Sigmoid colon (tissue), 7 donors: ENCODE results near the gene TIMM13. TPM values are rescaled to one million over a fixed set of nuclear protein-coding genes. Genes with fewer than 3 reads are reported as not detected.
"Not testable (repeated sequence)": the region's sequence is repeated elsewhere in the genome, so short reads cannot be mapped to it uniquely, and the experiment has no call there.

Experiments
- DNase-seq: peaks from one replicate; pipeline ENCODE4 v3.0.0-alpha.2; 2019
- H3K27ac ChIP-seq, 4 donors: fragments of 200-600 bp; sonication (generic); one replicate each; pipeline ENCODE4 v1.5.1; 2016 to 2019; ENCODE audit warnings: mild to moderate bottlenecking in 1 of 4
- H3K27me3 ChIP-seq, 3 donors: fragments of 200-600 bp; sonication (generic); one replicate each; pipeline ENCODE4 v1.5.1; 2019; ENCODE audit warnings: mild to moderate bottlenecking in 1 of 3
- H3K36me3 ChIP-seq, 4 donors: fragments of 200-600 bp; sonication (generic); one replicate each; pipeline ENCODE4 v1.5.1; 2016 to 2019
- H3K4me1 ChIP-seq, 4 donors: fragments of 200-600 bp; sonication (generic); one replicate each; pipeline ENCODE4 v1.5.1; 2017 to 2019
- H3K4me3 ChIP-seq, 4 donors: fragments of 200-600 bp; sonication (generic); one replicate each; pipeline ENCODE4 v1.5.1; 2017 to 2019; ENCODE audit warnings: mild to moderate bottlenecking in 2 of 4, moderate library complexity in 1 of 4
- H3K9me3 ChIP-seq, 4 donors: fragments of 200-600 bp in 3 of 4; sonication (generic) in 3 of 4; one replicate each; pipeline versions ENCODE4 v1.5.1 to v1.6.1; 2013 to 2019
- EP300 ChIP-seq, 4 donors: sonication (generic); formaldehyde crosslinking; IDR thresholded peaks; one replicate each; pipeline ENCODE4 v1.6.1; 2017; ENCODE audit warnings: antibody characterized with exemption in 4 of 4
- POLR2A ChIP-seq, 2 donors: fragments of 450-650 bp; IDR thresholded peaks; one replicate each; pipeline ENCODE4 v1.6.1; 2016; ENCODE audit warnings: antibody characterized with exemption in 2 of 2, mild to moderate bottlenecking in 2 of 2, moderate library complexity in 2 of 2
- POLR2AphosphoS5 ChIP-seq, 4 donors: sonication (generic); formaldehyde crosslinking; IDR thresholded peaks; one replicate each; pipeline ENCODE4 v1.6.1; 2017; ENCODE audit warnings: antibody characterized with exemption in 4 of 4
- WGBS, 2 donors: extraction: QIAGEN DNeasy Blood & Tissue Kit; methylation state at CpG; one replicate each; pipeline ENCODE4 v1.1.7; 2013; 5-methylcytosine and 5-hydroxymethylcytosine counted together
- intact Hi-C: fragments of 100-400 bp; cut with DNase I; formaldehyde crosslinking; loops from one replicate; pipeline ENCODE4 v1.15.1; 2023
- polyA plus RNA-seq, 3 donors: library from polyadenylated mRNA; stranded (reverse); fragments of 200-250 nt; gene quantifications; one replicate each; pipeline ENCODE4 v1.2.3, GENCODE V29; 2013
- total RNA-seq, 4 donors: library from RNA; depleted of rRNA; stranded (reverse); fragments of >200 nt; gene quantifications; one replicate each; pipeline ENCODE4 v1.1.0, GENCODE V29; 2016
- TF ChIP-seq, protein P1 (sequence below), 4 experiments: fragments of 450-650 bp in 3 of 4; fragments of 200-600 bp in 1 of 4; IDR thresholded peaks; one replicate each; pipeline ENCODE4 v1.5.1; 2016 to 2019; ENCODE audit warnings: antibody characterized with exemption in 4 of 4, mild to moderate bottlenecking in 3 of 4, moderate library complexity in 2 of 4
- donor health status: healthy with polysubstance abuse.
- donor health status: Bipolar disorder and iron deficiency.
- donor health status: healthy.

Gene TIMM13
- total and polyA plus RNA-seq, 7 donors: 23.6 to 135 (median 29.3) TPM

DNA sequence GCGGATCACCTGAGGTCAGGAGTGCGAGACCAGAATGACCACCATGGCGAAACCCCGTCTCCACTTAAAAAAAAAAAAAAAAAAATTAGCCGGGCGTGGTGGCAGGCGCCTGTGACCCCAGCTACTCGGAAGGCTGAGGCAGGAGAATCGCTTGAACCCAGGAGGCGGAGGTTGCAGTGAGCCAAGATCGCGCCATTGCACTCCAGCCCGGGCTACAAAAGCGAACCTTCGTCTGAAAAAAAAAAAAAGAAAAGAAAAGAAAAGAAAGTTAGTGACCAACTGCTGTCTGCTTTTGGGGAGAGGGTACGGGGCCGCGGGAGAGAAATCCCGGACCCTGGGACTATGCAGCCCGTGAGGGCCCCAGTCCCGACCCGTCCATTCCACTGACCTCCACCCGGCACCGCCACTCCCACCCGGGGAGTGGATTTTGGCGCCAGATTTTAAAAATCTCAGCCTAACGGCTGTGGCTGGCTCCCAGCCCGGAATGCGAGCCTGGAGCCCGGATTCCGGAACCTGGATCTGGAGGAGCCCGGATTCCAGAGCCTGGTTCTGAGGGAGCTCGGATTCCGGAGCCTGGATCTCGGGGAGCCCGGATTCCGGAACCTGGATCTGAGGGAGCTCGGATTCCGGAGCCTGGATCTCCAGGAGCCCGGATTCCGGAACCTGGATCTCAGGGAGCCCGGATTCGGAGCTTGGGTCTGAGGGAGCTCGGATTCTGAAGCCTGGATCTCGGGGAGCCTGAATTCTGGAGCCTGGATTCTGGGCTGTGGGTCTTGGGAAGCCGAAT is 35.4 kb upstream of the TIMM13 start:
- H3K4me3 ChIP-seq: peak overlapping the region; percentile 18 to 64 (median 54)
- intact Hi-C loops: no loop called here
- peak; percentile 27 to 74 (median 54) for TF ChIP-seq POLR2AphosphoS5 (IDR thresholded peaks at IDR 0.05)
- TF ChIP-seq, protein P1, sequence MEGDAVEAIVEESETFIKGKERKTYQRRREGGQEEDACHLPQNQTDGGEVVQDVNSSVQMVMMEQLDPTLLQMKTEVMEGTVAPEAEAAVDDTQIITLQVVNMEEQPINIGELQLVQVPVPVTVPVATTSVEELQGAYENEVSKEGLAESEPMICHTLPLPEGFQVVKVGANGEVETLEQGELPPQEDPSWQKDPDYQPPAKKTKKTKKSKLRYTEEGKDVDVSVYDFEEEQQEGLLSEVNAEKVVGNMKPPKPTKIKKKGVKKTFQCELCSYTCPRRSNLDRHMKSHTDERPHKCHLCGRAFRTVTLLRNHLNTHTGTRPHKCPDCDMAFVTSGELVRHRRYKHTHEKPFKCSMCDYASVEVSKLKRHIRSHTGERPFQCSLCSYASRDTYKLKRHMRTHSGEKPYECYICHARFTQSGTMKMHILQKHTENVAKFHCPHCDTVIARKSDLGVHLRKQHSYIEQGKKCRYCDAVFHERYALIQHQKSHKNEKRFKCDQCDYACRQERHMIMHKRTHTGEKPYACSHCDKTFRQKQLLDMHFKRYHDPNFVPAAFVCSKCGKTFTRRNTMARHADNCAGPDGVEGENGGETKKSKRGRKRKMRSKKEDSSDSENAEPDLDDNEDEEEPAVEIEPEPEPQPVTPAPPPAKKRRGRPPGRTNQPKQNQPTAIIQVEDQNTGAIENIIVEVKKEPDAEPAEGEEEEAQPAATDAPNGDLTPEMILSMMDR (IDR thresholded peaks at IDR 0.05): no peak
- peak in 1 of 4 donors; percentile 1 for TF ChIP-seq EP300 (IDR thresholded peaks at IDR 0.05)
- TF ChIP-seq POLR2A (IDR thresholded peaks at IDR 0.05): no peak
- H3K27ac ChIP-seq: peak overlapping the region; percentile 48 to 73 (median 68)
- no peaks in the 10 kb centered on the region for H3K27me3 ChIP-seq
- peak; percentile 95 for DNase-seq
- H3K36me3 ChIP-seq: no peaks in the 10 kb centered on the region
- WGBS, 2 donors: 12 to 36% methylated on average over 46 of the region's 46 CpGs
- H3K9me3 ChIP-seq: no peaks in the 10 kb centered on the region
- peaks cover 4 to 16% (median 15%) of the 10 kb centered on the region in 4 donors for H3K4me1 ChIP-seq

DNA sequence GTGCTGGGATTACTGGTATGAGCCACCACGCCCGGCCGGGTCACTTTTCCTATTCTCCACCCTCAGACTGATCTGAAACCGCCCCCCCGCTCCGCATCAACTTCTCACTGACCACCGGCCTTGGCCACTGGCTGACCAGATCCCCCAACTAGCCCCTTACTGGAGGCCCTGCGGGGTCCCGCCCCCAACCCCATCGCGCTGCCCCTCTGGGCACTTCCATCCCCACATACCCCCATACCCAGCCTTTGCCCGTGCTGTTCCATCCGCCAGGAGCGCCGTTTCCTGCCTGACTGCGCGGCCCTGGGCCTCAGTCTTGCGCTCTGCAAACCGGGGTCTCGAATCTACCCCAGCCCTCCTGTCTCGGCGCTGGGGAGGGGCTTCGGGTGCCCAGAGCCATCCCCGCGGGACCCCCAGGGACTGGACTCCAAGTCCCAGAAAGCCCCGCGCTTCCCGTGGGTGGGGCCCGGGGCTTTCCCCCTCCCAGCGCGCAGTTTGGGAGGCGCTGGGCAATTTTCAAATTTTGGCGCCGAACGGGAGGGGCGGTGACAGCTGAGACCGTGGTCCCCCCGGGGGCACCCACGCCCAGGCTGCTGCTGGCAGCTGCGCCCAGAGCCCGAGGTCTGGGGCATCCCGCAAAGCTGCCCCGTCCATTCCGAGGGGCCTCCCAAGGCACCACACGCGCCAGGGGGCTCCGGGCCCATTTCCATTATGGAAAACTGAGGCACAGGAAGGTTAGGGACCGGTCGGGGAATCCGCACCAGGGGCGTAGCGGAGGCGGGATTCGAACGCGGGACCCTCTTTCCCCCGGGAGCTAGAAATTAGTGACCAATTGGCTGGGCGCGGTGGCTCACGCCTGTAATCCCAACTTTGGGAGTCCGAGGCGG is 34.6 kb upstream of the TIMM13 start:
- 2 to 3% methylated on average over 62 of the region's 62 CpGs for WGBS, 2 donors
- intact Hi-C loops: no loop called here
- no peak for DNase-seq
- H3K9me3 ChIP-seq: no peaks in the 10 kb centered on the region
- H3K27ac ChIP-seq: peak overlapping the region in 3 of 4 donors; percentile 65 to 73 (median 70)
- H3K27me3 ChIP-seq: no peaks in the 10 kb centered on the region
- H3K4me1 ChIP-seq: peaks cover 4 to 22% (median 17%) of the 10 kb centered on the region in 4 donors
- TF ChIP-seq, protein P1 (IDR thresholded peaks at IDR 0.05): peak in 1 of 4 experiments; percentile 16
- TF ChIP-seq EP300 (IDR thresholded peaks at IDR 0.05): no peak
- H3K36me3 ChIP-seq: no peaks in the 10 kb centered on the region
- peak overlapping the region; percentile 39 to 64 (median 54) for H3K4me3 ChIP-seq

GRCh38 chr19:2460245-2460644 is 32.9 kb upstream of the TIMM13 start:
- Histone ChIP-seq H3K27ac (no peak overlapping the region), H3K4me3 (no peak overlapping the region), H3K9me3 (no peaks in the 10 kb centered on the region), H3K27me3 (no peaks in the 10 kb centered on the region), H3K4me1 (peaks cover 4 to 35% (median 28%) of the 10 kb centered on the region in 4 donors), H3K36me3 (no peaks in the 10 kb centered on the region)
- intact Hi-C loops: no loop called here
- DNase-seq: no peak
- TF ChIP-seq EP300 (IDR thresholded peaks at IDR 0.05) (no peak), POLR2A (IDR thresholded peaks at IDR 0.05) (no peak)
- TF ChIP-seq, protein P1 (IDR thresholded peaks at IDR 0.05): no peak
- 99% methylated on average over 1 of the region's 1 CpG for WGBS, 2 donors

DNA sequence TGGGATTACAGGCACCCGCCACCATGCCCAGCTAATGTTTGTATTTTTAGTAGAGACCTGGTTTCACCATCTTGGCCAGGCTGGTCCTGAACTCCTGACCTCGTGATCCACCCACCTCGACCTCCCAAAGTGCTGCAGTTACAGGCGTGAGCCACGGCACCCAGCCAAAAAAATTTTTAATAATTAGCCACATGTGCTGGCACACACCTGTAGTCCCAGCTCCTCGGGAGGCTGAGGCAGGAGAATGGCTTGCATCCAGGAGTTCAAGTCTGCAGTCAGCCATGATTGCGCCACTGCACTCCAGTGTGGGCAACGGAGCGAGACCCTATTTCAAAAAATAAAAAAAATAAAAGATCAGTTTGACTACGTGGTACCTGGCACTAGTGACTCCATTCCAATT is 31.4 kb upstream of the TIMM13 start:
- WGBS, 2 donors: 66 to 92% methylated on average over 10 of the region's 10 CpGs
- H3K4me3 ChIP-seq, DNase-seq, H3K27me3 ChIP-seq, H3K27ac ChIP-seq, H3K36me3 ChIP-seq, H3K9me3 ChIP-seq: not testable (repeated sequence)
- intact Hi-C loops: loop anchor here (10.0 kb wide), 1 partner anchor 246 kb away; the partner anchor contains the start of gene GNG7
- peaks cover 4 to 37% (median 30%) of the 10 kb centered on the region in 4 donors for H3K4me1 ChIP-seq

- TF ChIP-seq POLR2A (IDR thresholded peaks at IDR 0.05) (no peak), EP300 (IDR thresholded peaks at IDR 0.05) (no peak), POLR2AphosphoS5 (IDR thresholded peaks at IDR 0.05) (no peak)
- TF ChIP-seq, protein P1 (IDR thresholded peaks at IDR 0.05): no peak
- no peak for DNase-seq
- intact Hi-C loops: loop anchor here (10.0 kb wide), 1 partner anchor 247 kb away; the partner anchor contains the start of gene GNG7
- WGBS, 2 donors: 93 to 94% methylated on average over 5 of the region's 5 CpGs
- Histone ChIP-seq H3K27ac (no peak overlapping the region), H3K4me1 (peaks cover 3 to 37% (median 30%) of the 10 kb centered on the region in 4 donors), H3K27me3 (no peaks in the 10 kb centered on the region), H3K4me3 (no peak overlapping the region), H3K9me3 (no peaks in the 10 kb centered on the region), H3K36me3 (no peaks in the 10 kb centered on the region)
These were observed 30.7 kb upstream of the TIMM13 start for GRCh38 chr19:2458054-2458453.
